GM12801 (cell line): ENCODE data around the gene CD101.

Experiments used
- CTCF ChIP-seq: IDR thresholded peaks from one replicate; pipeline ENCODE4 v1.5.1; 2011; ENCODE audit warnings: control low read depth; ENCODE audit not compliant: insufficient read length; ENCODE audit errors: extremely low read depth

CD101 gene

GRCh38 chr1:116988248-116988647, 13.3 kb upstream of the CD101 start:
- TF ChIP-seq CTCF = no peak

- no peak for TF ChIP-seq CTCF
These were observed 12.7 kb upstream of the CD101 start for GRCh38 chr1:116988908-116989307.

- TF ChIP-seq CTCF = no peak
These were observed 11.7 kb upstream of the CD101 start for GRCh38 chr1:116989835-116990234.

GRCh38 chr1:116990612-116991151, 10.9 kb upstream of the CD101 start:
- no peak for TF ChIP-seq CTCF

GRCh38 chr1:116991171-116991845, 10.3 kb upstream of the CD101 start:
- TF ChIP-seq CTCF = no peak

GRCh38 chr1:116991918-116992317, 9.6 kb upstream of the CD101 start:
- no peak for TF ChIP-seq CTCF

- no peak for TF ChIP-seq CTCF
These were observed 8.3 kb upstream of the CD101 start for GRCh38 chr1:116993286-116993685.
